ENCODE data around the gene ACOX1.

ACOX1 gene

GRCh38 chr17:75926456-75926855, 52.5 kb downstream of the ACOX1 start:
- no peak for DNase-seq

- DNase-seq: no peak
Measured at GRCh38 chr17:75925912-75926311, 53.1 kb downstream of the ACOX1 start.

- no peak for DNase-seq
Measured at GRCh38 chr17:75925103-75925502, 53.9 kb downstream of the ACOX1 start.

GRCh38 chr17:75922963-75923874, 55.7 kb downstream of the ACOX1 start:
- no peak for DNase-seq

- DNase-seq: no peak
Measured at GRCh38 chr17:75922173-75922961, 56.6 kb downstream of the ACOX1 start.

- DNase-seq: no peak
Measured at GRCh38 chr17:75921596-75921995, 57.4 kb downstream of the ACOX1 start.

GRCh38 chr17:75920045-75920560, 58.9 kb downstream of the ACOX1 start:
- no peak for DNase-seq

- DNase-seq: no peak
Measured at GRCh38 chr17:75919611-75920010, 59.4 kb downstream of the ACOX1 start.

GRCh38 chr17:75917917-75918445, 61.0 kb downstream of the ACOX1 start:
- DNase-seq: no peak

GRCh38 chr17:75917141-75917916, 61.6 kb downstream of the ACOX1 start:
- no peak for DNase-seq

GRCh38 chr17:75915268-75915667, 63.7 kb downstream of the ACOX1 start:
- DNase-seq: no peak

- no peak for DNase-seq
Measured at GRCh38 chr17:75914643-75915267, 64.2 kb downstream of the ACOX1 start.

- no peak for DNase-seq
Measured at GRCh38 chr17:75913537-75914210, 65.3 kb downstream of the ACOX1 start.

- no peak for DNase-seq
Measured at GRCh38 chr17:75910699-75911098, 68.3 kb downstream of the ACOX1 start.

GRCh38 chr17:75909812-75910274, 69.1 kb downstream of the ACOX1 start:
- DNase-seq: no peak

- DNase-seq: no peak
Measured at GRCh38 chr17:75909051-75909811, 69.7 kb downstream of the ACOX1 start.

- no peak for DNase-seq
Measured at GRCh38 chr17:75908201-75908600, 70.8 kb downstream of the ACOX1 start.

- no peak for DNase-seq
Measured at GRCh38 chr17:75906143-75906884, 72.7 kb downstream of the ACOX1 start.

GRCh38 chr17:75904749-75905521, 74.0 kb downstream of the ACOX1 start, which contains the start of gene MRPL38:
MRPL38 (minus strand) TSS chr17:75904884; CDS start chr17:75904875, 9 bp downstream.
- DNase-seq: peak; percentile 92

Measured in 8988T (cell line).